Right cardiac atrium (tissue), 5 donors: Measurements from ENCODE around the gene TGFA. TPM values are rescaled to one million over a fixed set of nuclear protein-coding genes. Genes with fewer than 3 reads are reported as not detected.

Experiments used
- ATAC-seq, 2 donors: fragments of 200-7000 bp; cut with Tn5 transposase; one replicate each; pipeline versions ENCODE4 v1.8.0 to v1.9.1; 2020; ENCODE audit warnings: moderate library complexity in 2 of 2, mild to moderate bottlenecking in 1 of 2
- DNase-seq, 3 donors: peaks; one replicate each; pipeline ENCODE4 v3.0.0-alpha.2; 2020
- H3K27ac ChIP-seq: one replicate; pipeline ENCODE4 v1.5.1; 2013; ENCODE audit warnings: mild to moderate bottlenecking, low read length, control low read depth, moderate library complexity
- H3K27me3 ChIP-seq: one replicate; pipeline ENCODE4 v1.6.1; 2013; ENCODE audit not compliant: control insufficient read depth, insufficient read depth
- H3K4me1 ChIP-seq: one replicate; pipeline ENCODE4 v1.6.1; 2013; ENCODE audit warnings: low read length; ENCODE audit not compliant: control insufficient read depth, insufficient read depth
- H3K4me3 ChIP-seq: one replicate; pipeline ENCODE4 v1.5.1; 2013; ENCODE audit warnings: low read length, control low read depth
- H3K9me3 ChIP-seq: one replicate; pipeline ENCODE4 v1.6.1; 2013; ENCODE audit warnings: low read length; ENCODE audit not compliant: control insufficient read depth
- WGBS: extraction: QIAGEN DNeasy Blood & Tissue Kit; methylation state at CpG from one replicate; pipeline ENCODE4 v1.1.7; 2013; 5-methylcytosine and 5-hydroxymethylcytosine counted together
- intact Hi-C, 4 donors: fragments of 100-400 bp; cut with DNase I; formaldehyde crosslinking; loops; one replicate each; pipeline versions ENCODE4 v1.11.0 to v1.14.0; 2022 to 2023
- polyA plus RNA-seq: library from polyadenylated mRNA; stranded (reverse); fragments of 200-250 nt; gene quantifications from one replicate; pipeline ENCODE4 v1.2.3, GENCODE V29; 2013
- total RNA-seq, 4 donors: library from RNA; stranded (reverse); fragmentation: NEBNext Ultra II Directional; extraction: Animal tissue kit (Norgen Biotek cat#: 25700); gene quantifications; one replicate each; pipeline ENCODE4 v1.2.1, GENCODE V29; 2021
- donor health status: healthy with polysubstance abuse.
- donor health status: DM: no; HTN: yes; CAD: no.
- donor health status: DM: no; HTN: no; CAD: no.
- donor health status: DM: no; HTN: yes; CAD: no; lungs with severe emphysema.
- donor health status: DM: yes; HTN: yes; CAD: no.

The TGFA gene
- total and polyA plus RNA-seq, 5 donors: 0.47 to 0.96 (median 0.59) TPM

GRCh38 chr2:70523672-70523995, 30.0 kb downstream of the TGFA start:
- intact Hi-C loops: no loop called here
- Histone ChIP-seq H3K27me3 (no peaks in the 10 kb centered on the region), H3K9me3 (no peaks in the 10 kb centered on the region), H3K4me1 (peaks cover 7% of the 10 kb centered on the region), H3K4me3 (no peak overlapping the region), H3K27ac (no peak overlapping the region)
- ATAC-seq (no peak), DNase-seq (no peak)

GRCh38 chr2:70522627-70523026, 31.0 kb downstream of the TGFA start:
- H3K4me3 ChIP-seq: no peak overlapping the region
- no peak overlapping the region for H3K27ac ChIP-seq
- H3K4me1 ChIP-seq: peaks cover 7% of the 10 kb centered on the region
- ATAC-seq (no peak), DNase-seq (no peak)
- WGBS: 78% methylated on average over 5 of the region's 5 CpGs
- no peaks in the 10 kb centered on the region for H3K27me3 ChIP-seq
- intact Hi-C loops: no loop called here
- H3K9me3 ChIP-seq: no peaks in the 10 kb centered on the region

- Histone ChIP-seq H3K4me1 (peaks cover 7% of the 10 kb centered on the region), H3K9me3 (no peaks in the 10 kb centered on the region), H3K27ac (no peak overlapping the region), H3K27me3 (no peaks in the 10 kb centered on the region), H3K4me3 (no peak overlapping the region)
- ATAC-seq: no peak
- intact Hi-C loops: no loop called here
- DNase-seq: no peak
- WGBS: 71% methylated on average over 3 of the region's 3 CpGs
These were observed 32.8 kb downstream of the TGFA start for GRCh38 chr2:70520825-70521224.

GRCh38 chr2:70519453-70519852, 34.2 kb downstream of the TGFA start:
- DNase-seq: no peak
- H3K27ac ChIP-seq: no peak overlapping the region
- ATAC-seq: no peak
- H3K27me3 ChIP-seq: no peaks in the 10 kb centered on the region
- no peaks in the 10 kb centered on the region for H3K9me3 ChIP-seq
- H3K4me3 ChIP-seq: no peak overlapping the region
- intact Hi-C loops: no loop called here
- H3K4me1 ChIP-seq: peaks cover 2% of the 10 kb centered on the region
- WGBS: 78% methylated on average over 2 of the region's 2 CpGs

GRCh38 chr2:70518557-70518956, 35.1 kb downstream of the TGFA start:
- ATAC-seq: no peak
- no peak overlapping the region for H3K27ac ChIP-seq
- no peak for DNase-seq
- WGBS: 97% methylated on average over 1 of the region's 1 CpG
- no peak overlapping the region for H3K4me3 ChIP-seq
- no peaks in the 10 kb centered on the region for H3K27me3 ChIP-seq
- H3K9me3 ChIP-seq: no peaks in the 10 kb centered on the region
- intact Hi-C loops: no loop called here
- no peaks in the 10 kb centered on the region for H3K4me1 ChIP-seq

- intact Hi-C loops: no loop called here
- Histone ChIP-seq H3K4me3 (no peak overlapping the region), H3K9me3 (no peaks in the 10 kb centered on the region), H3K27ac (no peak overlapping the region), H3K27me3 (no peaks in the 10 kb centered on the region), H3K4me1 (no peaks in the 10 kb centered on the region)
- DNase-seq (no peak), ATAC-seq (no peak)
- 88% methylated on average over 7 of the region's 7 CpGs for WGBS
These were observed 35.8 kb downstream of the TGFA start for GRCh38 chr2:70517804-70518203.

GRCh38 chr2:70516596-70516995, 37.0 kb downstream of the TGFA start:
- Histone ChIP-seq H3K4me3 (no peak overlapping the region), H3K4me1 (no peaks in the 10 kb centered on the region), H3K27me3 (no peaks in the 10 kb centered on the region), H3K27ac (no peak overlapping the region), H3K9me3 (no peaks in the 10 kb centered on the region)
- intact Hi-C loops: no loop called here
- ATAC-seq: peak in 1 of 2 donors; percentile 57
- WGBS: 61% methylated on average over 5 of the region's 5 CpGs
- no peak for DNase-seq

GRCh38 chr2:70515938-70516337, 37.7 kb downstream of the TGFA start:
- no peak for DNase-seq
- Histone ChIP-seq H3K27ac (no peak overlapping the region), H3K27me3 (no peaks in the 10 kb centered on the region), H3K9me3 (no peaks in the 10 kb centered on the region), H3K4me3 (no peak overlapping the region), H3K4me1 (no peaks in the 10 kb centered on the region)
- WGBS: 52% methylated on average over 4 of the region's 4 CpGs
- ATAC-seq: no peak
- intact Hi-C loops: no loop called here

GRCh38 chr2:70514612-70515055, 39.0 kb downstream of the TGFA start:
- ATAC-seq (peak; percentile 17 to 44), DNase-seq (peak in 1 of 3 donors; percentile 56)
- intact Hi-C loops: no loop called here
- H3K27me3 ChIP-seq: no peaks in the 10 kb centered on the region
- WGBS: 56% methylated on average over 15 of the region's 15 CpGs
- H3K27ac ChIP-seq: no peak overlapping the region
- H3K9me3 ChIP-seq: no peaks in the 10 kb centered on the region
- H3K4me3 ChIP-seq: no peak overlapping the region
- H3K4me1 ChIP-seq: no peaks in the 10 kb centered on the region

GRCh38 chr2:70513738-70514137, 39.9 kb downstream of the TGFA start:
- 77% methylated on average over 4 of the region's 4 CpGs for WGBS
- H3K4me1 ChIP-seq: no peaks in the 10 kb centered on the region
- no peak overlapping the region for H3K4me3 ChIP-seq
- no peaks in the 10 kb centered on the region for H3K9me3 ChIP-seq
- intact Hi-C loops: no loop called here
- H3K27ac ChIP-seq: no peak overlapping the region
- ATAC-seq (no peak), DNase-seq (no peak)
- no peaks in the 10 kb centered on the region for H3K27me3 ChIP-seq

- 76% methylated on average over 8 of the region's 8 CpGs for WGBS
- no peak for DNase-seq
- Histone ChIP-seq H3K9me3 (no peaks in the 10 kb centered on the region), H3K27me3 (no peaks in the 10 kb centered on the region), H3K4me3 (no peak overlapping the region), H3K27ac (no peak overlapping the region), H3K4me1 (no peaks in the 10 kb centered on the region)
- ATAC-seq: no peak
- intact Hi-C loops: no loop called here
These were observed 41.5 kb downstream of the TGFA start for GRCh38 chr2:70511971-70512729.

GRCh38 chr2:70510313-70510712, 43.3 kb downstream of the TGFA start:
- DNase-seq: no peak
- Histone ChIP-seq H3K9me3 (no peaks in the 10 kb centered on the region), H3K4me1 (no peaks in the 10 kb centered on the region), H3K27ac (no peak overlapping the region), H3K4me3 (no peak overlapping the region), H3K27me3 (no peaks in the 10 kb centered on the region)
- intact Hi-C loops: no loop called here
- ATAC-seq: no peak
- 93% methylated on average over 1 of the region's 1 CpG for WGBS
